Gastrocnemius medialis (tissue), 4 donors: ENCODE measurements around the gene OSGIN1. TPM values are rescaled to one million over a fixed set of nuclear protein-coding genes. Genes with fewer than 3 reads are reported as not detected.

Source experiments
- ATAC-seq, 2 donors: fragments of 150-250 bp; one replicate each; pipeline ENCODE4 v1.9.1; 2016
- DNase-seq, 2 donors: peaks; one replicate each; pipeline ENCODE4 v3.0.0-alpha.2; 2019
- H3K27ac ChIP-seq, 4 donors: fragments of 200-600 bp; sonication (generic); 1 replicate in 1 of 4; 2 replicates in 3 of 4; pipeline ENCODE4 v1.5.1; 2016 to 2018; ENCODE audit warnings: mild to moderate bottlenecking in 2 of 4, moderate library complexity in 1 of 4
- H3K27me3 ChIP-seq, 3 donors: fragments of 200-600 bp; sonication (generic) in 2 of 3; 1 replicate in 1 of 3; 2 replicates in 2 of 3; pipeline versions ENCODE4 v1.5.1 to v1.6.0; 2016 to 2019; ENCODE audit warnings: mild to moderate bottlenecking in 1 of 3, moderate library complexity in 1 of 3
- H3K36me3 ChIP-seq, 2 donors: fragments of 200-600 bp; sonication (generic) in 1 of 2; one replicate each; pipeline ENCODE4 v1.5.1; 2017 to 2018
- H3K4me1 ChIP-seq, 2 donors: fragments of 200-600 bp; sonication (generic) in 1 of 2; one replicate each; pipeline ENCODE4 v1.5.1; 2016 to 2017; ENCODE audit warnings: mild to moderate bottlenecking in 2 of 2
- H3K4me3 ChIP-seq, 4 donors: fragments of 200-600 bp; sonication (generic) in 3 of 4; 1 replicate in 1 of 4; 2 replicates in 3 of 4; pipeline ENCODE4 v1.5.1; 2016 to 2019; ENCODE audit warnings: mild to moderate bottlenecking in 2 of 4
- H3K9me3 ChIP-seq, 3 donors: fragments of 200-600 bp; sonication (generic) in 2 of 3; 1 replicate in 1 of 3; 2 replicates in 2 of 3; pipeline ENCODE4 v1.5.1; 2016 to 2019
- CTCF ChIP-seq, 5 experiments: fragments of 450-650 bp in 3 of 5; fragments of 200-600 bp in 2 of 5; sonication (generic) in 2 of 5; IDR thresholded peaks in 4 of 5; conservative IDR thresholded peaks in 1 of 5; 1 replicate in 4 of 5; 2 replicates in 1 of 5; pipeline ENCODE4 v1.5.1; 2016 to 2019; ENCODE audit warnings: antibody characterized with exemption in 5 of 5, mild to moderate bottlenecking in 3 of 5, moderate library complexity in 3 of 5
- POLR2A ChIP-seq, 2 donors: fragments of 450-650 bp; IDR thresholded peaks; one replicate each; pipeline ENCODE4 v1.6.1; 2017; ENCODE audit warnings: antibody characterized with exemption in 2 of 2, mild to moderate bottlenecking in 2 of 2, moderate library complexity in 2 of 2
- in situ Hi-C, 4 donors: fragments of 200-750 bp; cut with MboI; loops; one replicate each; pipeline versions ENCODE4 v1.15.0 to v1.8.0; 2017; ENCODE audit warnings: low sequenced_read_pairs in 4 of 4
- intact Hi-C: fragments of 100-400 bp; cut with DNase I; formaldehyde crosslinking; loops from one replicate; pipeline ENCODE4 v1.15.1; 2023; ENCODE audit warnings: low total_unique reads
- total RNA-seq, 4 donors: library from RNA; depleted of rRNA; stranded (reverse); fragments of >200 nt; gene quantifications; one replicate each; pipeline versions ENCODE4 v1.1.0 to v1.2.3, GENCODE V29; 2016

Gene OSGIN1
- total RNA-seq, 4 donors from 2014 or later: 9.6 to 24.9 (median 13.2) TPM

- Histone ChIP-seq H3K4me1 (peaks cover 0 to 4% of the 10 kb centered on the region in 2 donors), H3K9me3 (no peaks in the 10 kb centered on the region), H3K27ac (no peak overlapping the region), H3K36me3 (no peaks in the 10 kb centered on the region), H3K27me3 (no peaks in the 10 kb centered on the region), H3K4me3 (no peak overlapping the region)
- intact Hi-C loops (no loop called here), in situ Hi-C loops (no loop called here)
- TF ChIP-seq CTCF (IDR thresholded peaks at IDR 0.05 in 4 of 5, conservative IDR thresholded peaks at IDR 0.05 in 1 of 5): no peak
- no peak for DNase-seq
- no peak for ATAC-seq
Observed at GRCh38 chr16:84009282-84009681, 56.2 kb downstream of the OSGIN1 start.

- TF ChIP-seq POLR2A (IDR thresholded peaks at IDR 0.05) (no peak), CTCF (IDR thresholded peaks at IDR 0.05 in 4 of 5, conservative IDR thresholded peaks at IDR 0.05 in 1 of 5) (no peak)
- H3K9me3 ChIP-seq: no peaks in the 10 kb centered on the region
- H3K36me3 ChIP-seq: no peaks in the 10 kb centered on the region
- intact Hi-C loops (no loop called here), in situ Hi-C loops (no loop called here)
- no peaks in the 10 kb centered on the region for H3K4me1 ChIP-seq
- peak; percentile 45 to 68 for ATAC-seq
- H3K27ac ChIP-seq: no peak overlapping the region
- DNase-seq: peak in 1 of 2 donors; percentile 36
- no peaks in the 10 kb centered on the region for H3K27me3 ChIP-seq
- no peak overlapping the region for H3K4me3 ChIP-seq
Observed at GRCh38 chr16:84013787-84014569, 60.9 kb downstream of the OSGIN1 start.

- no peak overlapping the region for H3K4me3 ChIP-seq
- H3K36me3 ChIP-seq: no peaks in the 10 kb centered on the region
- ATAC-seq: no peak
- no peak overlapping the region for H3K27ac ChIP-seq
- H3K9me3 ChIP-seq: no peaks in the 10 kb centered on the region
- intact Hi-C loops (no loop called here), in situ Hi-C loops (no loop called here)
- no peaks in the 10 kb centered on the region for H3K27me3 ChIP-seq
- TF ChIP-seq POLR2A (IDR thresholded peaks at IDR 0.05) (no peak), CTCF (IDR thresholded peaks at IDR 0.05 in 4 of 5, conservative IDR thresholded peaks at IDR 0.05 in 1 of 5) (no peak)
- H3K4me1 ChIP-seq: no peaks in the 10 kb centered on the region
- DNase-seq: no peak
Observed at GRCh38 chr16:84014570-84015327, 61.7 kb downstream of the OSGIN1 start.

- no peak overlapping the region for H3K4me3 ChIP-seq
- DNase-seq (no peak), ATAC-seq (no peak)
- no peak overlapping the region for H3K27ac ChIP-seq
- no peaks in the 10 kb centered on the region for H3K36me3 ChIP-seq
- no peaks in the 10 kb centered on the region for H3K9me3 ChIP-seq
- in situ Hi-C loops (no loop called here), intact Hi-C loops (no loop called here)
- no peaks in the 10 kb centered on the region for H3K27me3 ChIP-seq
- TF ChIP-seq CTCF (IDR thresholded peaks at IDR 0.05 in 4 of 5, conservative IDR thresholded peaks at IDR 0.05 in 1 of 5) (no peak), POLR2A (IDR thresholded peaks at IDR 0.05) (no peak)
- no peaks in the 10 kb centered on the region for H3K4me1 ChIP-seq
Observed at GRCh38 chr16:84015399-84015798, 62.4 kb downstream of the OSGIN1 start.

Other genes with a start within 250 kb of the OSGIN1 start
- gene HSBP1, start 145.3 kb upstream of the OSGIN1 start, total RNA-seq: 10 to 100 TPM in 1 of 4 donors, 1 to 10 TPM in 3; 7.5 to 28.0 (median 8.7) TPM
- gene MLYCD, start 54.1 kb upstream of the OSGIN1 start, total RNA-seq: 10 to 100 TPM; 10.3 to 20.8 (median 18.4) TPM
- not detected for gene NECAB2, start 15.0 kb downstream of the OSGIN1 start, total RNA-seq
- gene SLC38A8, start 89.6 kb downstream of the OSGIN1 start, total RNA-seq: not detected
- 10 to 100 TPM; 28.8 to 44.3 (median 38.5) TPM for gene MBTPS1, start 163.7 kb downstream of the OSGIN1 start, total RNA-seq
- gene HSDL1, start 191.9 kb downstream of the OSGIN1 start, total RNA-seq: 10 to 100 TPM; 20.2 to 26.8 (median 22.6) TPM
- not detected for gene DNAAF1, start 192.1 kb downstream of the OSGIN1 start, total RNA-seq
- 10 to 100 TPM in 3 of 4 donors, 1 to 10 TPM in 1; 6.8 to 35.5 (median 12.3) TPM for gene TAF1C, start 233.8 kb downstream of the OSGIN1 start, total RNA-seq
- gene ADAD2, start 237.9 kb downstream of the OSGIN1 start, total RNA-seq: not detected